C4-2B (cell line): ENCODE data around the gene ZNF865.

Source experiments
- ZFX ChIP-seq: fragments of 450-650 bp; IDR thresholded peaks from 2 replicates; pipeline ENCODE4 v1.6.1; 2017
- TF ChIP-seq, protein P1 (sequence below): fragments of 450-650 bp; conservative IDR thresholded peaks from 2 replicates; pipeline ENCODE4 v1.5.1; 2017; ENCODE audit warnings: mild to moderate bottlenecking

DNA sequence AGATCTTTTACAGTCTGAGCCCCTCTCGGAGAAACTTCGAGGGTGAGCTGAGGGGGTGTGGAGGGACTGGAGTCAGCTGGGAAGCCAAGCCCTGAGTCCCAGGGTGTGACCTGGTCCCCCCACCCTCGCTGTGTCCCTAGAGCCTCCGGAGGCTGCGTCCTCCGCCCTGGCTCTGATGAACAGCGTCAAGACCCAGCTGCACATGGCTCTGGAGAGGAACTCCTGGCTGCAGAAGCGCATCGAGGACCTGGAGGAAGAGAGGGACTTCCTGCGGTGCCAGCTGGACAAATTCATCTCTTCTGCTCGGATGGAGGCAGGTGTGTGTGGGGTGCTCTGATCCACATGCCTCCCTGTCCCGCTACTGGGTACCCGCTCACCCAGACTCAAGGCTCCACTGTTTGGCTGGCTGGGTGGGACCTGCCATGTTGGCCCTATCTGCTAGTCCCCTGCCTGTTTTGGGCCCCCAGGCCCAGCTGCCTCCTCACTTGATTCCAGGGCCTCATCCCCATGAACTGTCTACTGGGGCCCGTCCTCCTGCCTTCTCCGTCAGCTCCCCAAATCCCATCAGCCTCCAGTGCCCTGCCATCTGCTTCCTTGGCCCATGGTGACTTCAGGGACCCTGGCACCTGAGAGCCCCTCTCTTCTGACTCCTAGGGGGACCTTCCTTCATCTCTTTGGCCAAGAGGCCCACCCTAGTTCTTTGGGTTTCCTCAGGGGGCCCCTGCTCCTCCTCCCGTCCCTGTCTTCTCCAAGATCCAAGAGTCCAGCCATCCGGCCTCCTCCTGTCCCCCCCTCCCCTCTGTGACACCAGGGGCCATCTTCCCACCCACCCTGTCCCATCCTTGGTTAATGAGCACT, 44.0 kb downstream of the ZNF865 start:
- TF ChIP-seq, protein P1, sequence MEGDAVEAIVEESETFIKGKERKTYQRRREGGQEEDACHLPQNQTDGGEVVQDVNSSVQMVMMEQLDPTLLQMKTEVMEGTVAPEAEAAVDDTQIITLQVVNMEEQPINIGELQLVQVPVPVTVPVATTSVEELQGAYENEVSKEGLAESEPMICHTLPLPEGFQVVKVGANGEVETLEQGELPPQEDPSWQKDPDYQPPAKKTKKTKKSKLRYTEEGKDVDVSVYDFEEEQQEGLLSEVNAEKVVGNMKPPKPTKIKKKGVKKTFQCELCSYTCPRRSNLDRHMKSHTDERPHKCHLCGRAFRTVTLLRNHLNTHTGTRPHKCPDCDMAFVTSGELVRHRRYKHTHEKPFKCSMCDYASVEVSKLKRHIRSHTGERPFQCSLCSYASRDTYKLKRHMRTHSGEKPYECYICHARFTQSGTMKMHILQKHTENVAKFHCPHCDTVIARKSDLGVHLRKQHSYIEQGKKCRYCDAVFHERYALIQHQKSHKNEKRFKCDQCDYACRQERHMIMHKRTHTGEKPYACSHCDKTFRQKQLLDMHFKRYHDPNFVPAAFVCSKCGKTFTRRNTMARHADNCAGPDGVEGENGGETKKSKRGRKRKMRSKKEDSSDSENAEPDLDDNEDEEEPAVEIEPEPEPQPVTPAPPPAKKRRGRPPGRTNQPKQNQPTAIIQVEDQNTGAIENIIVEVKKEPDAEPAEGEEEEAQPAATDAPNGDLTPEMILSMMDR: no peak
- no peak for TF ChIP-seq ZFX
